Measurements from ENCODE around the gene CSNK2B. TPM values are rescaled to one million over a fixed set of nuclear protein-coding genes. Genes with fewer than 3 reads are reported as not detected.

Gene CSNK2B
- total RNA-seq, 3 donors from 2014 or later (not counting 1 experiment from before 2014, with no cell fraction given) = 140 to 157 (median 141) TPM

GRCh38 chr6:31631681-31632278 lies 34.1 kb upstream of the CSNK2B start:
- intact Hi-C loops (cut with micrococcal nuclease) = no loop called here
- 96% methylated on average over 32 of the region's 32 CpGs for WGBS (ENCODE audit: insufficient coverage)
- H3K36me3 Mint-ChIP-seq = peaks cover 13% of the 10 kb centered on the region

GRCh38 chr6:31632279-31632946 lies 33.5 kb upstream of the CSNK2B start:
- Histone ChIP-seq H3K36me3 (ENCODE audit: control insufficient read depth, insufficient read depth, low read length) (peaks cover 93% of the 10 kb centered on the region), H3K27me3 (ENCODE audit: control insufficient read depth, insufficient read depth, low read length) (no peaks in the 10 kb centered on the region), H3K27ac (ENCODE audit: low read length) (no peak overlapping the region), H3K4me3 (ENCODE audit: low read length) (no peak overlapping the region), H3K4me1 (ENCODE audit: control insufficient read depth, insufficient read depth, low read length) (no peaks in the 10 kb centered on the region), H3K9me3 (ENCODE audit: control insufficient read depth, insufficient read depth, low read length) (no peaks in the 10 kb centered on the region)
- intact Hi-C loops (cut with micrococcal nuclease) = no loop called here
- no peak overlapping the region for H3K4me3 Mint-ChIP-seq
- ATAC-seq (no peak), DNase-seq (no peak)
- no peaks in the 10 kb centered on the region for H3K9me3 Mint-ChIP-seq
- no peaks in the 10 kb centered on the region for H3K27me3 Mint-ChIP-seq (ENCODE audit: low read depth in 2 of 2)
- H3K4me1 Mint-ChIP-seq = peaks cover 4 to 24% of the 10 kb centered on the region in 2 donors
- H3K27ac Mint-ChIP-seq = peak overlapping the region; percentile 21 to 76
- 98% methylated on average over 26 of the region's 26 CpGs for WGBS (ENCODE audit: insufficient coverage)
- TF ChIP-seq, protein P1, sequence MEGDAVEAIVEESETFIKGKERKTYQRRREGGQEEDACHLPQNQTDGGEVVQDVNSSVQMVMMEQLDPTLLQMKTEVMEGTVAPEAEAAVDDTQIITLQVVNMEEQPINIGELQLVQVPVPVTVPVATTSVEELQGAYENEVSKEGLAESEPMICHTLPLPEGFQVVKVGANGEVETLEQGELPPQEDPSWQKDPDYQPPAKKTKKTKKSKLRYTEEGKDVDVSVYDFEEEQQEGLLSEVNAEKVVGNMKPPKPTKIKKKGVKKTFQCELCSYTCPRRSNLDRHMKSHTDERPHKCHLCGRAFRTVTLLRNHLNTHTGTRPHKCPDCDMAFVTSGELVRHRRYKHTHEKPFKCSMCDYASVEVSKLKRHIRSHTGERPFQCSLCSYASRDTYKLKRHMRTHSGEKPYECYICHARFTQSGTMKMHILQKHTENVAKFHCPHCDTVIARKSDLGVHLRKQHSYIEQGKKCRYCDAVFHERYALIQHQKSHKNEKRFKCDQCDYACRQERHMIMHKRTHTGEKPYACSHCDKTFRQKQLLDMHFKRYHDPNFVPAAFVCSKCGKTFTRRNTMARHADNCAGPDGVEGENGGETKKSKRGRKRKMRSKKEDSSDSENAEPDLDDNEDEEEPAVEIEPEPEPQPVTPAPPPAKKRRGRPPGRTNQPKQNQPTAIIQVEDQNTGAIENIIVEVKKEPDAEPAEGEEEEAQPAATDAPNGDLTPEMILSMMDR (IDR thresholded peaks at IDR 0.05) = no peak
- peaks cover 6% of the 10 kb centered on the region for H3K36me3 Mint-ChIP-seq

More at GRCh38 chr6:31631681-31632278, 34.1 kb upstream of the CSNK2B start:
- peaks cover 94% of the 10 kb centered on the region for H3K36me3 ChIP-seq (ENCODE audit: control insufficient read depth, insufficient read depth, low read length)
- H3K9me3 ChIP-seq (ENCODE audit: control insufficient read depth, insufficient read depth, low read length) = no peaks in the 10 kb centered on the region
- H3K4me1 Mint-ChIP-seq = peaks cover 6 to 25% of the 10 kb centered on the region in 2 donors
- H3K4me3 ChIP-seq (ENCODE audit: low read length) = no peak overlapping the region
- H3K27ac ChIP-seq (ENCODE audit: low read length) = no peak overlapping the region
- no peaks in the 10 kb centered on the region for H3K4me1 ChIP-seq (ENCODE audit: control insufficient read depth, insufficient read depth, low read length)
- no peaks in the 10 kb centered on the region for H3K27me3 ChIP-seq (ENCODE audit: control insufficient read depth, insufficient read depth, low read length)
- H3K27me3 Mint-ChIP-seq (ENCODE audit: low read depth in 2 of 2) = no peaks in the 10 kb centered on the region
- peak overlapping the region; percentile 26 to 76 for H3K27ac Mint-ChIP-seq
- TF ChIP-seq, protein P1 (IDR thresholded peaks at IDR 0.05) = no peak
- no peak for ATAC-seq
- no peak overlapping the region for H3K4me3 Mint-ChIP-seq
- H3K9me3 Mint-ChIP-seq = no peaks in the 10 kb centered on the region
- DNase-seq = no peak

GRCh38 chr6:31633447-31633846 lies 32.4 kb upstream of the CSNK2B start:
- H3K27ac Mint-ChIP-seq = peak overlapping the region in 1 of 2 donors; percentile 76
- no peak for DNase-seq
- TF ChIP-seq, protein P1 (IDR thresholded peaks at IDR 0.05) = no peak
- Histone ChIP-seq H3K9me3 (ENCODE audit: control insufficient read depth, insufficient read depth, low read length) (no peaks in the 10 kb centered on the region), H3K27me3 (ENCODE audit: control insufficient read depth, insufficient read depth, low read length) (no peaks in the 10 kb centered on the region), H3K4me3 (ENCODE audit: low read length) (no peak overlapping the region), H3K4me1 (ENCODE audit: control insufficient read depth, insufficient read depth, low read length) (no peaks in the 10 kb centered on the region), H3K36me3 (ENCODE audit: control insufficient read depth, insufficient read depth, low read length) (peaks cover 93% of the 10 kb centered on the region), H3K27ac (ENCODE audit: low read length) (no peak overlapping the region)
- no peaks in the 10 kb centered on the region for H3K27me3 Mint-ChIP-seq (ENCODE audit: low read depth in 2 of 2)
- no peak overlapping the region for H3K4me3 Mint-ChIP-seq
- H3K9me3 Mint-ChIP-seq = no peaks in the 10 kb centered on the region
- WGBS (ENCODE audit: insufficient coverage) = 97% methylated on average over 7 of the region's 7 CpGs
- peaks cover 0 to 20% of the 10 kb centered on the region in 2 donors for H3K4me1 Mint-ChIP-seq
- no peaks in the 10 kb centered on the region for H3K36me3 Mint-ChIP-seq
- intact Hi-C loops (cut with micrococcal nuclease) = no loop called here
- ATAC-seq = no peak

Data from natural killer cell (primary cell).